Activated CD8-positive, alpha-beta memory T cell treated with anti-CD3 and anti-CD28 coated beads, Interleukin-2, amount 10 ng/mL, durations not matched to agents 7 days and 5 days (primary cell): Measurements from ENCODE around the gene COQ8A. TPM values are rescaled to one million over a fixed set of nuclear protein-coding genes. Genes with fewer than 3 reads are reported as not detected.

Experiments used
- ATAC-seq: fragments of 150-1000 bp; cut with Tn5 transposase; one replicate; pipeline ENCODE4 v1.10.0; 2021; ENCODE audit warnings: moderate library complexity
- CTCF ChIA-PET: fragments of 350-600 bp; sonication (Branson Sonifier 250); formaldehyde crosslinking; loops from one replicate; lab custom pipeline; 2021; ENCODE audit warnings: antibody characterized with exemption; lab: Charles Lee
- DNase-seq: peaks from one replicate; pipeline ENCODE4 v3.0.0-alpha.2; 2020
- H3K27ac Mint-ChIP-seq: one replicate; pipeline ENCODE4 v1.8.0; 2021; ENCODE audit warnings: mild to moderate bottlenecking, mixed read lengths
- H3K27me3 Mint-ChIP-seq: one replicate; pipeline ENCODE4 v1.8.0; 2021; ENCODE audit warnings: mixed read lengths
- H3K36me3 Mint-ChIP-seq: one replicate; pipeline ENCODE4 v1.8.0; 2021; ENCODE audit warnings: mild to moderate bottlenecking, mixed read lengths
- H3K4me1 Mint-ChIP-seq: one replicate; pipeline ENCODE4 v1.8.0; 2021; ENCODE audit warnings: mixed read lengths
- H3K4me3 Mint-ChIP-seq: one replicate; pipeline ENCODE4 v1.8.0; 2021; ENCODE audit warnings: mild to moderate bottlenecking, moderate library complexity, mixed read lengths
- H3K9me3 Mint-ChIP-seq: one replicate; pipeline ENCODE4 v1.8.0; 2022; ENCODE audit warnings: low read depth, mixed read lengths
- total RNA-seq, 2 experiments: library from RNA; stranded (reverse); gene quantifications; one replicate each; pipeline ENCODE4 v1.2.3, GENCODE V29; 2021

Gene COQ8A
- total RNA-seq, 2 experiments from 2014 or later: 19.0 to 22.1 TPM

GRCh38 chr1:227016990-227017389 is 76.9 kb downstream of the COQ8A start:
- ATAC-seq: no peak
- H3K27me3 Mint-ChIP-seq: peaks cover 3% of the 10 kb centered on the region
- no peaks in the 10 kb centered on the region for H3K4me1 Mint-ChIP-seq
- H3K27ac Mint-ChIP-seq: no peak overlapping the region
- DNase-seq: no peak
- no peaks in the 10 kb centered on the region for H3K9me3 Mint-ChIP-seq
- H3K36me3 Mint-ChIP-seq: no peaks in the 10 kb centered on the region
- no peak overlapping the region for H3K4me3 Mint-ChIP-seq
- CTCF ChIA-PET: no interaction called here

- H3K27ac Mint-ChIP-seq: no peak overlapping the region
- peaks cover 1% of the 10 kb centered on the region for H3K36me3 Mint-ChIP-seq
- no peak for ATAC-seq
- H3K4me1 Mint-ChIP-seq: no peaks in the 10 kb centered on the region
- H3K9me3 Mint-ChIP-seq: no peaks in the 10 kb centered on the region
- H3K27me3 Mint-ChIP-seq: no peaks in the 10 kb centered on the region
- no peak for DNase-seq
- CTCF ChIA-PET: no interaction called here
- H3K4me3 Mint-ChIP-seq: no peak overlapping the region
Measured at GRCh38 chr1:227032396-227032795, 92.3 kb downstream of the COQ8A start.

GRCh38 chr1:227033880-227034279 is 93.8 kb downstream of the COQ8A start:
- Mint-ChIP-seq H3K27me3 (no peaks in the 10 kb centered on the region), H3K4me1 (no peaks in the 10 kb centered on the region), H3K27ac (no peak overlapping the region), H3K4me3 (no peak overlapping the region), H3K9me3 (no peaks in the 10 kb centered on the region), H3K36me3 (peaks cover 1% of the 10 kb centered on the region)
- CTCF ChIA-PET: no interaction called here
- no peak for DNase-seq
- ATAC-seq: no peak

GRCh38 chr1:227035316-227035715 is 95.2 kb downstream of the COQ8A start:
- peaks cover 5% of the 10 kb centered on the region for H3K27me3 Mint-ChIP-seq
- H3K27ac Mint-ChIP-seq: no peak overlapping the region
- no peaks in the 10 kb centered on the region for H3K9me3 Mint-ChIP-seq
- H3K4me1 Mint-ChIP-seq: no peaks in the 10 kb centered on the region
- H3K36me3 Mint-ChIP-seq: no peaks in the 10 kb centered on the region
- CTCF ChIA-PET: no interaction called here
- ATAC-seq: no peak
- H3K4me3 Mint-ChIP-seq: no peak overlapping the region
- DNase-seq: no peak

- H3K4me1 Mint-ChIP-seq: no peaks in the 10 kb centered on the region
- no peak overlapping the region for H3K27ac Mint-ChIP-seq
- ATAC-seq (no peak), DNase-seq (no peak)
- no peaks in the 10 kb centered on the region for H3K9me3 Mint-ChIP-seq
- CTCF ChIA-PET: no interaction called here
- no peaks in the 10 kb centered on the region for H3K36me3 Mint-ChIP-seq
- H3K4me3 Mint-ChIP-seq: no peak overlapping the region
- peaks cover 7% of the 10 kb centered on the region for H3K27me3 Mint-ChIP-seq
Measured at GRCh38 chr1:227037121-227037520, 97.0 kb downstream of the COQ8A start.

Other genes starting within 250 kb of the COQ8A start
- gene ITPKB, start 201.0 kb upstream of the COQ8A start, total RNA-seq: 10 to 100 TPM; 40.9 to 43.4 TPM
- gene PSEN2, start 69.7 kb upstream of the COQ8A start, total RNA-seq: 10 to 100 TPM in 1 of 2 experiments, 1 to 10 TPM in 1; 8.0 to 11.2 TPM